Transverse colon (tissue), 4 donors: ENCODE data around the gene ELP5.
A peak's percentile ranks its signal among the peaks of the same experiment; 100 is the strongest.

Experiments used
- CTCF ChIP-seq, 5 experiments: fragments of 200-600 bp in 3 of 5; fragments of 450-650 bp in 2 of 5; sonication (generic) in 3 of 5; IDR thresholded peaks; 1 replicate in 2 of 5; 2 replicates in 3 of 5; pipeline ENCODE4 v1.5.1; 2016 to 2017; ENCODE audit warnings: antibody characterized with exemption in 5 of 5, inconsistent platforms in 3 of 5, mild to moderate bottlenecking in 2 of 5, moderate library complexity in 1 of 5
- EP300 ChIP-seq: sonication (generic); formaldehyde crosslinking; IDR thresholded peaks from one replicate; pipeline ENCODE4 v1.6.1; 2017; ENCODE audit warnings: antibody characterized with exemption, low read depth
- POLR2A ChIP-seq: fragments of 450-650 bp; IDR thresholded peaks from one replicate; pipeline ENCODE4 v1.6.1; 2016; ENCODE audit warnings: antibody characterized with exemption, mild to moderate bottlenecking, moderate library complexity
- POLR2AphosphoS5 ChIP-seq, 3 donors: sonication (generic); formaldehyde crosslinking; IDR thresholded peaks; one replicate each; pipeline ENCODE4 v1.6.1; 2016; ENCODE audit warnings: antibody characterized with exemption in 3 of 3

GRCh38 chr17:7280519-7281073 lies 28.6 kb downstream of the ELP5 start:
- TF ChIP-seq POLR2AphosphoS5 (IDR thresholded peaks at IDR 0.05), result peak in 2 of 3 donors; percentile 28 to 45
- peak; percentile 86 to 99 (median 96) for TF ChIP-seq CTCF (IDR thresholded peaks at IDR 0.05)
- TF ChIP-seq POLR2A, result peak; percentile 17
- TF ChIP-seq EP300, result peak; percentile 1
